Inflammatory macrophage (primary cell): ENCODE data around the gene PCCA.
"Not testable (repeated sequence)": the region's sequence is repeated elsewhere in the genome, so short reads cannot be mapped to it uniquely, and the experiment has no call there.

Experiments used
- DNase-seq, 2 donors: peaks; one replicate each; pipeline ENCODE4 v3.0.0-alpha.2; 2020 to 2022

Gene PCCA

GRCh38 chr13:100247937-100248336 lies 159.0 kb downstream of the PCCA start:
- no peak for DNase-seq

- DNase-seq: peak; percentile 8 to 20
Observed at GRCh38 chr13:100254002-100254401, 165.1 kb downstream of the PCCA start.

GRCh38 chr13:100262404-100262803 lies 173.5 kb downstream of the PCCA start:
- DNase-seq: no peak

- no peak for DNase-seq
Observed at GRCh38 chr13:100266026-100266425, 177.1 kb downstream of the PCCA start.

GRCh38 chr13:100269837-100270236 lies 180.9 kb downstream of the PCCA start:
- peak; percentile 66 to 72 for DNase-seq

GRCh38 chr13:100273138-100273537 lies 184.2 kb downstream of the PCCA start:
- no peak for DNase-seq

- DNase-seq: peak; percentile 32 to 59
Observed at GRCh38 chr13:100273552-100273951, 184.7 kb downstream of the PCCA start.

GRCh38 chr13:100274942-100275506 lies 186.1 kb downstream of the PCCA start:
- DNase-seq: no peak

- no peak for DNase-seq
Observed at GRCh38 chr13:100275746-100276145, 186.9 kb downstream of the PCCA start.

- DNase-seq: no peak
Observed at GRCh38 chr13:100280681-100281080, 191.8 kb downstream of the PCCA start.

- not testable (repeated sequence) for DNase-seq
Observed at GRCh38 chr13:100282306-100282705, 193.4 kb downstream of the PCCA start.

- no peak for DNase-seq
Observed at GRCh38 chr13:100290165-100290801, 201.4 kb downstream of the PCCA start.

GRCh38 chr13:100291624-100292023 lies 202.7 kb downstream of the PCCA start:
- DNase-seq: no peak

- DNase-seq: no peak
Observed at GRCh38 chr13:100297413-100297812, 208.5 kb downstream of the PCCA start.

GRCh38 chr13:100298116-100298681 lies 209.3 kb downstream of the PCCA start:
- peak in 1 of 2 donors; percentile 1 for DNase-seq

- DNase-seq: no peak
Observed at GRCh38 chr13:100298691-100299090, 209.8 kb downstream of the PCCA start.

- no peak for DNase-seq
Observed at GRCh38 chr13:100300243-100300642, 211.3 kb downstream of the PCCA start.

- DNase-seq: no peak
Observed at GRCh38 chr13:100300708-100301107, 211.8 kb downstream of the PCCA start.

- DNase-seq: no peak
Observed at GRCh38 chr13:100301418-100301817, 212.5 kb downstream of the PCCA start.

- no peak for DNase-seq
Observed at GRCh38 chr13:100302391-100302790, 213.5 kb downstream of the PCCA start.

- no peak for DNase-seq
Observed at GRCh38 chr13:100304229-100304628, 215.3 kb downstream of the PCCA start.

GRCh38 chr13:100305398-100305797 lies 216.5 kb downstream of the PCCA start:
- DNase-seq: no peak

GRCh38 chr13:100306030-100306429 lies 217.1 kb downstream of the PCCA start:
- no peak for DNase-seq

- no peak for DNase-seq
Observed at GRCh38 chr13:100306434-100306999, 217.6 kb downstream of the PCCA start.
